Endothelial cell of umbilical vein (primary cell): ENCODE measurements around the gene MYO1E. TPM values are rescaled to one million over a fixed set of nuclear protein-coding genes. Genes with fewer than 3 reads are reported as not detected.

Experiments used
- BruUV-seq: library from RNA; stranded (reverse); fragments of 400-500 nt; replicated peaks from 2 replicates; lab custom pipeline; 2021; lab: Mats Ljungman, UMichigan
- CTCF ChIA-PET: fragments of 300-600, 350-600 bp; sonication (Branson Sonifier 250); formaldehyde crosslinking; loops from one replicate; lab custom pipeline; 2021; ENCODE audit warnings: antibody characterized with exemption, inconsistent platforms; lab: Charles Lee
- POLR2A ChIA-PET: fragments of 300-600, 350-600 bp; sonication (Branson Sonifier 250); formaldehyde crosslinking; loops from one replicate; lab custom pipeline; 2021; ENCODE audit warnings: antibody characterized with exemption, inconsistent platforms; lab: Charles Lee
- DNase-seq: peaks from one replicate; pipeline ENCODE4 v3.0.0-alpha.2; 2011; ENCODE audit warnings: low read depth, low spot score
- FAIRE-seq: peaks from 2 replicates; lab custom pipeline; 2011; peaks lifted over from hg19 to GRCh38; lab: Jason Lieb, UNC
- H2AFZ ChIP-seq: 2 replicates; pipeline ENCODE4 v1.6.0; 2012; ENCODE audit warnings: low read depth, low read length, control low read depth, inconsistent platforms
- H3K27ac ChIP-seq: 2 replicates; pipeline ENCODE4 v1.5.1; 2011; ENCODE audit warnings: low read depth, mild to moderate bottlenecking, control low read depth, low read length, moderate library complexity; ENCODE audit not compliant: insufficient read depth
- H3K27me3 ChIP-seq, 2 experiments: 2 replicates each; pipeline versions ENCODE4 v1.6.0 to v1.6.1; 2011; ENCODE audit warnings: low read length in 2 of 2, mixed read lengths in 1 of 2; ENCODE audit not compliant: control insufficient read depth in 2 of 2, insufficient read depth in 2 of 2
- H3K36me3 ChIP-seq, 2 experiments: 2 replicates in 1 of 2; 3 replicates in 1 of 2; pipeline ENCODE4 v1.5.1; 2011; ENCODE audit warnings: low read length in 2 of 2, mild to moderate bottlenecking in 1 of 2, moderate library complexity in 1 of 2; ENCODE audit not compliant: control insufficient read depth in 2 of 2, insufficient read depth in 2 of 2; ENCODE audit errors: extremely low read depth in 1 of 2
- H3K4me1 ChIP-seq: 3 replicates; pipeline ENCODE4 v1.5.1; 2011; ENCODE audit warnings: mild to moderate bottlenecking, low read length; ENCODE audit not compliant: control insufficient read depth, insufficient read depth; ENCODE audit errors: extremely low read depth
- H3K4me2 ChIP-seq: 2 replicates; pipeline ENCODE4 v1.6.1; 2011; ENCODE audit warnings: low read length, control low read depth, mixed read lengths; ENCODE audit not compliant: insufficient read depth
- H3K4me3 ChIP-seq, 3 experiments: fragments of 200-600 bp in 1 of 3; sonication (generic), shearing (Covaris generic) in 1 of 3; replicated peaks in 1 of 3; 2 replicates each; pipeline ENCODE4 v1.5.1; 2011 to 2016; ENCODE audit warnings: control low read depth in 3 of 3, low read length in 3 of 3, mild to moderate bottlenecking in 2 of 3, inconsistent platforms in 1 of 3, low read depth in 1 of 3, moderate library complexity in 1 of 3; ENCODE audit not compliant: insufficient read depth in 1 of 3
- H3K79me2 ChIP-seq: 2 replicates; pipeline ENCODE4 v1.6.0; 2012; ENCODE audit warnings: low read length, inconsistent platforms; ENCODE audit not compliant: control insufficient read depth, insufficient read depth
- H3K9ac ChIP-seq: replicated peaks from 2 replicates; pipeline ENCODE3; 2011; ENCODE audit warnings: low read length, control low read depth; ENCODE audit not compliant: insufficient read depth; ENCODE audit errors: extremely low read depth
- H3K9me1 ChIP-seq: replicated peaks from 3 replicates; pipeline ENCODE4 v1.6.0; 2011; ENCODE audit warnings: mild to moderate bottlenecking, low read length; ENCODE audit not compliant: control insufficient read depth, insufficient read depth; ENCODE audit errors: extremely low read depth
- H3K9me3 ChIP-seq: replicated peaks from 2 replicates; pipeline ENCODE4 v1.5.1; 2012; ENCODE audit warnings: low read length, inconsistent platforms; ENCODE audit not compliant: control insufficient read depth, insufficient read depth
- H4K20me1 ChIP-seq: replicated peaks from 2 replicates; pipeline ENCODE3; 2011; ENCODE audit warnings: mild to moderate bottlenecking, low read length; ENCODE audit not compliant: control insufficient read depth, insufficient read depth; ENCODE audit errors: extremely low read depth
- CTCF ChIP-seq, 2 donors: IDR thresholded peaks; 1 replicate in 1 of 2; 2 replicates in 1 of 2; pipeline ENCODE4 v1.5.1; 2011; ENCODE audit warnings: low read length in 2 of 2, mild to moderate bottlenecking in 2 of 2, moderate library complexity in 2 of 2, control low read depth in 1 of 2, inconsistent platforms in 1 of 2, low read depth in 1 of 2; ENCODE audit not compliant: insufficient read depth in 1 of 2; ENCODE audit errors: extremely low read depth in 1 of 2
- EZH2 ChIP-seq: IDR thresholded peaks from 2 replicates; pipeline ENCODE4 v1.6.1; 2012; ENCODE audit warnings: borderline replicate concordance, low read depth, mild to moderate bottlenecking, moderate library complexity, low read length, inconsistent platforms; ENCODE audit not compliant: severe bottlenecking
- FOS ChIP-seq: IDR thresholded peaks from 2 replicates; pipeline ENCODE4 v1.6.1; 2011; ENCODE audit warnings: mild to moderate bottlenecking, low read length, moderate library complexity, borderline replicate concordance; ENCODE audit not compliant: insufficient read depth
- GATA2 ChIP-seq: IDR thresholded peaks from 2 replicates; pipeline ENCODE4 v1.7.0; 2011; ENCODE audit warnings: low read depth, mild to moderate bottlenecking, moderate library complexity, mixed read lengths, low read length; ENCODE audit not compliant: insufficient read length, insufficient read depth
- JUN ChIP-seq: IDR thresholded peaks from 2 replicates; pipeline ENCODE4 v1.6.1; 2011; ENCODE audit warnings: borderline replicate concordance, low read depth; ENCODE audit not compliant: insufficient read length, insufficient read depth
- MYC ChIP-seq: IDR thresholded peaks from one replicate; pipeline ENCODE4 v1.6.1; 2011; ENCODE audit warnings: mild to moderate bottlenecking, low read depth, low read length
- POLR2A ChIP-seq: IDR thresholded peaks from 2 replicates; pipeline ENCODE4 v1.6.1; 2012; ENCODE audit warnings: low read depth, mild to moderate bottlenecking, control low read depth, low read length
- POLR2AphosphoS5 ChIP-seq: IDR thresholded peaks from 2 replicates; pipeline ENCODE4 v1.6.1; 2012; ENCODE audit warnings: low read depth, mild to moderate bottlenecking, control low read depth, low read length, moderate library complexity; ENCODE audit not compliant: insufficient read depth
- dilution Hi-C: fragments of 300-500 bp; cut with MboI; formaldehyde crosslinking; loops from one replicate; pipeline ENCODE4 v1.15.0; 2019; ENCODE audit warnings: low sequenced_read_pairs; ENCODE audit not compliant: extremely low pct_ligation_motif_present
- intact Hi-C: fragments of 100-400 bp; cut with micrococcal nuclease; formaldehyde crosslinking; loops from one replicate; pipeline ENCODE4 v1.10.0; 2022
- polyA plus RNA-seq, 4 experiments: library from polyadenylated mRNA; depleted of rRNA in 3 of 4; stranded (reverse) in 3 of 4; unstranded in 1 of 4; fragments of >200 nt; gene quantifications; 2 replicates each; pipeline versions ENCODE4 v1.2.1 to v1.2.3, GENCODE V29; 2011 to 2012; ENCODE audit warnings: missing spikeins in 1 of 4
- total RNA-seq: library from RNA; stranded (reverse); gene quantifications from 2 replicates; pipeline ENCODE4 v1.2.3, GENCODE V29; 2021
- TF ChIP-seq, protein P1 (sequence below): IDR thresholded peaks from 2 replicates; pipeline ENCODE4 v1.6.1; 2011; ENCODE audit not compliant: insufficient read depth, insufficient read length

Gene MYO1E
- total and polyA plus RNA-seq, 2 donors (not counting 3 experiments of a cell fraction or from before 2014, with no cell fraction given): 31.6 to 218 TPM

DNA sequence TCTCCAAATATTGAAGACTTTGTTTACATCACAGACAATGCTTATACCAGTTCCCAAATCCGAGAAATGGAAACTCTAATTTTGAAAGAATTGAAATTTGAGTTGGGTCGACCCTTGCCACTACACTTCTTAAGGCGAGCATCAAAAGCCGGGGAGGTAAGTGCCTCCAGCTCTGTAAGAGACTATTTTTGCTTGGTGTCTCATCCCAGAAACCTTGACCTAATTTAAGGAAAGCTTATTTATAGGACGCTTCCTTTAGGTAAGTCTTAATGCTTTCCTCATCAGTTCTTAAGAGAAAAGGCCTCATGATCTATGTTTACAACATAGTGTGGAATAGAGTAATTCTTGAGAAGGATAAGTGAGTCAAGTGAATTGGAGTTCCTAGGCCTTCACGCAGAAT is 255.9 kb downstream of the MYO1E start:
- intact Hi-C loops: no loop called here
- FAIRE-seq: no peak

More for the DNA sequence above, 255.9 kb downstream of the MYO1E start:
- BruUV-seq: no TSS peak
- Histone ChIP-seq H3K4me1 (no peaks in the 10 kb centered on the region), H2AFZ (no peak overlapping the region), H4K20me1 (no peaks in the 10 kb centered on the region), H3K36me3 (peaks cover 8 to 26% of the 10 kb centered on the region in 2 experiments), H3K79me2 (peaks cover 2% of the 10 kb centered on the region), H3K4me2 (no peak overlapping the region), H3K9me3 (no peaks in the 10 kb centered on the region), H3K27me3 (no peaks in the 10 kb centered on the region), H3K27ac (no peak overlapping the region), H3K9ac (no peak overlapping the region), H3K9me1 (no peaks in the 10 kb centered on the region), H3K4me3 (no peak overlapping the region)
- no peak for DNase-seq
- ChIA-PET POLR2A (no interaction called here), CTCF (interaction anchor here (0.7 to 1.4 kb wide), 3 partner anchors 16 to 376 kb away, joined by 4 read pairs; no protein-coding TSS in a partner anchor)
- dilution Hi-C loops: no loop called here
- TF ChIP-seq POLR2A (no peak), JUN (no peak), EZH2 (no peak), FOS (no peak), GATA2 (no peak), CTCF (IDR thresholded peaks at IDR 0.05; ENCODE audit: extremely low read depth in 1 of 2, insufficient read depth in 1 of 2, low read depth in 1 of 2, low read length in 2 of 2) (no peak), POLR2AphosphoS5 (no peak), MYC (no peak)
- TF ChIP-seq, protein P1, sequence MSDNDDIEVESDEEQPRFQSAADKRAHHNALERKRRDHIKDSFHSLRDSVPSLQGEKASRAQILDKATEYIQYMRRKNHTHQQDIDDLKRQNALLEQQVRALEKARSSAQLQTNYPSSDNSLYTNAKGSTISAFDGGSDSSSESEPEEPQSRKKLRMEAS: no peak
